RWPE1 (cell line): ENCODE measurements around the gene UNC5A.

Experiments
- CTCF ChIA-PET: fragments of 350-600 bp; sonication (Branson Sonifier 250); formaldehyde crosslinking; extraction: SDS; loops from one replicate; lab custom pipeline; 2021; lab: Yijun Ruan, JAX
- POLR2A ChIA-PET: fragments of 400-600 bp; formaldehyde crosslinking; extraction: SDS; loops from one replicate; lab custom pipeline; 2020; ENCODE audit warnings: antibody characterized with exemption; ENCODE audit not compliant: low non-redundant PET; lab: Yijun Ruan, JAX
- DNase-seq: peaks from one replicate; pipeline ENCODE4 v3.0.0; 2012; ENCODE audit warnings: low spot score
- H3K27ac ChIP-seq: fragments of 450-650 bp; 2 replicates; pipeline ENCODE4 v1.5.1; 2017
- TF ChIP-seq, protein P1 (sequence below): fragments of 450-650 bp; conservative IDR thresholded peaks from 2 replicates; pipeline ENCODE4 v1.5.1; 2017; ENCODE audit warnings: low read depth, mild to moderate bottlenecking

UNC5A gene

DNA sequence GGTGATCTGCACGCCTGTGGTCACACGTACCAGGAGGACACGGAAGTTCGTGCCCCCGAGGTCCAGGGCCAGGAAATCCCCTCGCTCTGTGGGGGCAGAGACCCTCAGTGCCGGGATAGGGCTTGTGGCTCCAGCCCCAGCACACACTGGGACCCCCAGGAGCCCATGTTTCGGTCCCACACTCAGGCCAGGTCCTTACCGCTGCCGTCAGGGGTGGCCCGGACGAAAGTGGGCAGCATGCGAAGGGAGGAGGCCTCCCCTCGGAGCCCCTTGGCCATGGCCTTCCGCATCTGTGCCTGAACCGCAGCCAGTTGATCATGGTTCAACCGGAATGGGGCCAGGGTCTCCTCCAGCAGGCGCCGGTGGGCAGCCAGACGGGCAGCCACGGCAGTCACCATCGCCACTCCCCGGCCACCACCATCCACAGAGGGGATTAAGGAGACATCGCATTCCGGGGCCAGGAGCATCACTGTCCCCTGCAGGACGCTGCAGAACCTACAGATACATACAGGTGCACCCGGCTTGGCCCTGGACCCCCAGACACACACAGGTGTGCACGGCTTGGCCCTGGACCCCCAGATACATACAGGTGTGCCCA, 77.0 kb downstream of the UNC5A start:
- DNase-seq: no peak
- ChIA-PET CTCF (no interaction called here), POLR2A (no interaction called here)
- TF ChIP-seq, protein P1, sequence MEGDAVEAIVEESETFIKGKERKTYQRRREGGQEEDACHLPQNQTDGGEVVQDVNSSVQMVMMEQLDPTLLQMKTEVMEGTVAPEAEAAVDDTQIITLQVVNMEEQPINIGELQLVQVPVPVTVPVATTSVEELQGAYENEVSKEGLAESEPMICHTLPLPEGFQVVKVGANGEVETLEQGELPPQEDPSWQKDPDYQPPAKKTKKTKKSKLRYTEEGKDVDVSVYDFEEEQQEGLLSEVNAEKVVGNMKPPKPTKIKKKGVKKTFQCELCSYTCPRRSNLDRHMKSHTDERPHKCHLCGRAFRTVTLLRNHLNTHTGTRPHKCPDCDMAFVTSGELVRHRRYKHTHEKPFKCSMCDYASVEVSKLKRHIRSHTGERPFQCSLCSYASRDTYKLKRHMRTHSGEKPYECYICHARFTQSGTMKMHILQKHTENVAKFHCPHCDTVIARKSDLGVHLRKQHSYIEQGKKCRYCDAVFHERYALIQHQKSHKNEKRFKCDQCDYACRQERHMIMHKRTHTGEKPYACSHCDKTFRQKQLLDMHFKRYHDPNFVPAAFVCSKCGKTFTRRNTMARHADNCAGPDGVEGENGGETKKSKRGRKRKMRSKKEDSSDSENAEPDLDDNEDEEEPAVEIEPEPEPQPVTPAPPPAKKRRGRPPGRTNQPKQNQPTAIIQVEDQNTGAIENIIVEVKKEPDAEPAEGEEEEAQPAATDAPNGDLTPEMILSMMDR: no peak
- no peak overlapping the region for H3K27ac ChIP-seq

DNA sequence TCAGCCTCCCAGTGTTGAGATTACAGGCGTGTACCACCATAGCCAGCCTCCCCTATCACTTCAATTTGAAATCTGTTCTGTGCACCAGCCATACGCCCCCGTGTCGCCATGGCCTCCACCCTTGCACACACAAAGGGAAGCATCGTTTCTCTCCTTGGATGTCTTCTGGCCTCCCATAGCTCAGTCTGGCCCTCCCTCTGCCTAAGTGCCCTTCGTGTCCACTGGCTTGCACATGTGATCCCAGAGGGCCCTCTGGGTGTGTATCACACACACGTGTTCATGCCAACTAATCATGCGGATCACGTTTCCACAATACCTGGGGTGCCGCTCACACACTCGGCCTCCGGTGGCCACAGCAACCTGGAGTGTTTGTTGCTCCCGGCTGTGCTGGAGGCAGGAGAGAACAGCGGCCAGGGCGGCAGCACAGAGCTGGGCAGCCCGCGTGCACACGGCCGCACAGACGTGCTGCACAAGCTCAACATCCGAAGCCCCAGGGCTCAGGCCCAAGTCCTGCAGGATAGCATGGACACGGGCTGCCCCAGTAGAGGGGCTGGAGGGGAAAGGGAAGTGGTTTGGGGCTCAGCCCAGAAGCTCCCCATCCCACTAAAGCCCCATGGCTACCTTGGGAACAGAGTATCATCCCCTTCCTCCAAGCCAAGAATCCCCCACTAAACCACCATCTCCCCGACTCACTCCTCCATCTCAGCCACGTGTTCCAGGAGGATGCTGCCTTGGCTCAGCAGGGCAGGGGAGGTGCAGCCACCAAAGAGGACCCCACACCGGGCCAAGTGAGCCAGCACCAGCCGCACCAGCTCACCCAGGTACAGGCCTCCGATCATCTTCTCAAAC, 77.9 kb downstream of the UNC5A start:
- CTCF ChIA-PET: interaction anchor here (0.7 kb wide), 1 partner anchor 58 kb away, joined by 3 read pairs; no protein-coding TSS in a partner anchor

DNA sequence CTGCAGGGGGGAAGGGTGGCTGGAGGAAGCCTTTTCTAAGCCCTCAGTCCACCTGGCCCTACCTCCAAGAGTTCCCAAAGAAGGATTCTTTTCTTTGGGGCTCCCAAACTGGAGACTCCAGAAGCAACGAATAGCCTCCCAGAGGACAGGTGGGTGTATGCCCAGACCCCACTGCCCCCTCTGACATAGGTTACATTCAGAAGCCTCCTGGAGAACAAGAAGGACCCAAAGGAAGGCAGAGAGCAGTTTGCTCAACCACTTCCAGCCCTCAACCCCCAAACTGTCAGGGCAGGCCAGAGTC, 78.5 kb downstream of the UNC5A start:
- TF ChIP-seq, protein P1: no peak
- POLR2A ChIA-PET: no interaction called here
- DNase-seq: no peak
- CTCF ChIA-PET: no interaction called here
- H3K27ac ChIP-seq: no peak overlapping the region

More for the DNA sequence above, 77.9 kb downstream of the UNC5A start:
- TF ChIP-seq, protein P1: no peak
- no peak overlapping the region for H3K27ac ChIP-seq
- POLR2A ChIA-PET: no interaction called here
- DNase-seq: no peak

DNA sequence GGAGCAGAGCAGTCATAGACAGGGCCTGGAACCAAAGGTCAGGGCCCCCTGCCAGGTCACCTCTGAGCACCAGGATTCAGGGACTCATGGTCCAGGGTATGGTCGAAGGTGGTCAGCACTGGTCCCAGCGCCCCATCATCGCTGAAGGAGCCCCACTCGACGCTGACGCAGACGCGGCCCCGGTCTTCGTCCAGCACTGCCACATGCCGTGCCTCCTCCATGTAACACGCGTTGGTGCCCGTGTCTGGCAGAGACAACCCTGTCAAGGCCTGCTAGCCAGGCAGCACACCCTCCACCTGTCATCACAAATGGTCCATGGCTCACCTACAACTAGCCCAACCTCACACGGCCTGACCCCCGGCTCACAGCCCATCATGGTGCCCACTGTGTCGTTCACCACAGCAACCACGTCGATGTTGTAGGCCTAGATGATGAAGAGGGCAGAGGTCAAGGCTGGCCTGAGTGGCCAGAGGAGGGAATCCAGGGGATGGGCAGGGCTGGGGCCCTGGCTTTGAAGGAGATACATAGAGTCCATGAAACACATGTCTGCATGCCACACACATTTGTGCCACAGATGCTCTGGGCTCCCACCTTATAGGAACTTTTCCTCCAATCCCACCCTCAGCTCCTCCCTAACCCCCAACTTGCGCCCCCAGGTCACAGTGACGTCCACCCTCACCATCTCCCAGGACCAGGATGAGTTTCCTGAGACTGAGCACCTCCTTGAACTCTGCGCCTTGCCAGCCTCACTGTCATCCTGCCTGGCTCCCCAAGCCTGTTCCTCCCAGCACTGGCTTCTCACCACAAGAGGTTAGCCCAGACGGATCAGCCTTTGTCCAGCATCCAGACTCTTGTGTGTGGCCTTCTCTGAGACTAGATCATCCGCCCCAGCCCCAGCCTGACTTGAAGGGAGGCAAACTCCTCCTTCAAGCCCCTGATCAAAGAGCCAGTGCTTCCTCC, 79.2 kb downstream of the UNC5A start:
- TF ChIP-seq, protein P1: no peak
- DNase-seq: no peak
- CTCF ChIA-PET: interaction anchor here (0.7 kb wide), 1 partner anchor 116 kb away, joined by 3 read pairs; no protein-coding TSS in a partner anchor
- POLR2A ChIA-PET: no interaction called here
- no peak overlapping the region for H3K27ac ChIP-seq

DNA sequence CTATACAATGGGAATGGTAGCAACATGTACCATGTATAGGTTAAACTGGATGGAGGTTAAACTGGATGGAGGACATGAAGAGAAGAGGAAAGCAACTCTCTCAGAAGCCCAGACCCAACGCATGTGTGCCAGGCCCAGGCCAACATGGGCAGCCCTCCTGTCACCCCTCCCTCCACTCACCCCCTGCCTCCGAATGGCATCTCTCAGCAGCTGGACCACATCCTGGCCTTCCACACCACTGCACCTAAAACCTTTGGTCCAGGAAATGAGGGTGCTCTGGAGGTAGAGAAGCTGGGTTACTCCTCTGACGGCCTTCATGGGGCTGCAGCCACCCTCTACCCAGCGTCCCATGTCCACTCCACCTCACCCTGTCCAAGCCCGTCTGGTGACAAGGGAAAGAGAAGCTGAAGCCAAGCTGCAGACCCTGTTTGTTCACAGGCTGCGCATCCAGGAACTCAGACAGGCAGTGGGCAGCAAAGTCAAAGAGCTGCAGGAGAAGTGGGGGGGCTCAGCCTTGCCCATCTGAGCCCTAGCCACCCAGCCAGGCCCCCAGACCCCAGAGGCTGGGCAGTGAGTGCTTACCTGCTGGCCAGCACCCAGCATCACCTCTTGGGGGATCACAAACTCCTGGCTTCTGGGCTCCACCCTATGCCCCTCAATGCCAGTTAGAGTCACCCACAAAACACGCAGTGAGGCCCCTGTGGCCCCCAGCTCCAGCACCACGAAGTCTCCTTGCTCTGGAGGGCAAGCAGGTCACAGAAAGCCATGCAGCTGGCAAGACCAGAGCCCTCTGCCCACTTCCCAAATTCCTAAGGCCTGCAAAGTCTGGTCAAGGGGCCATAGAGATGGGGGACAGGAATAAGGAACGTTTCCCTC, 80.3 kb downstream of the UNC5A start:
- CTCF ChIA-PET: interaction anchor here (0.7 kb wide), 1 partner anchor 115 kb away, joined by 3 read pairs; no protein-coding TSS in a partner anchor
- POLR2A ChIA-PET: no interaction called here
- TF ChIP-seq, protein P1: no peak
- no peak overlapping the region for H3K27ac ChIP-seq
- DNase-seq: no peak
